ENCODE measurements around the gene CHIT1. TPM values are rescaled to one million over a fixed set of nuclear protein-coding genes. Genes with fewer than 3 reads are reported as not detected.

Gene CHIT1
- total and polyA plus RNA-seq, 2 experiments from 2014 or later, result 0.07 to 0.47 TPM

DNA sequence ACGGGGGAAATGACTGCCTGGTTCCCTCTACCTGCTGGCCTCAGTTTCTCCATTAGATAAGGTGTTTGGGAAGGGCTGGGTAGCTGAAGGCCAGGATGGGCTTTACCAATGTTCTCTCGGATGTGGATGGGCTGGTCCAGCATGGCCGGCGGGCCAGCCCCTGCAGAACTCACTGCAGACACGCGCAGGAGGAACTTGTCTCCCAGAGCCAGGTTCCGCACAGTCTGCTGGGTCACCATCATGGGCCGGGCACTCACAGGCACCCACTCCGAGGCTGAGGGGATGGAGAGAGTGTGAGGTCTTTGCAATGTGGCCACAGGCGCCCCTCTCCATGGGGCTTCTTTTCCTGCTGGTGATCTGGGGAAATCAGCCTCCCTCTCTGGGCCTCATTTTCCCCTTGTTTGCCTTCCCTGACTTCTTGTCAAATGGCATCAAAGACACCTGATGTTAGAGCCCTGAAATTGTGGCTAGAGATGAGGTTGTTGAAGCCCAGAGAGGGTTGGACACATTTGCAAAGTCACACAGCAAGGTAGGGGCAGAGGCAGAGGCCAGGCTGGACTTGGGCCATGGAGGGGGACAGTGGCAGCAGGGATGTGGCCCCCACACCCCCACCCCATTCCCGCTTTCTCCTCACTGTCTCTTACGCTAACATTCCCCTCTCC lies 55.0 kb downstream of the CHIT1 start (continued):
- TF ChIP-seq, protein P1, sequence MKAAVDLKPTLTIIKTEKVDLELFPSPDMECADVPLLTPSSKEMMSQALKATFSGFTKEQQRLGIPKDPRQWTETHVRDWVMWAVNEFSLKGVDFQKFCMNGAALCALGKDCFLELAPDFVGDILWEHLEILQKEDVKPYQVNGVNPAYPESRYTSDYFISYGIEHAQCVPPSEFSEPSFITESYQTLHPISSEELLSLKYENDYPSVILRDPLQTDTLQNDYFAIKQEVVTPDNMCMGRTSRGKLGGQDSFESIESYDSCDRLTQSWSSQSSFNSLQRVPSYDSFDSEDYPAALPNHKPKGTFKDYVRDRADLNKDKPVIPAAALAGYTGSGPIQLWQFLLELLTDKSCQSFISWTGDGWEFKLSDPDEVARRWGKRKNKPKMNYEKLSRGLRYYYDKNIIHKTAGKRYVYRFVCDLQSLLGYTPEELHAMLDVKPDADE (IDR thresholded peaks at IDR 0.05), result no peak
- no peak for TF ChIP-seq CREB1 (CRISPR knock-in tag; IDR thresholded peaks at IDR 0.05; ENCODE audit: low read depth)
- TF ChIP-seq, protein P2, sequence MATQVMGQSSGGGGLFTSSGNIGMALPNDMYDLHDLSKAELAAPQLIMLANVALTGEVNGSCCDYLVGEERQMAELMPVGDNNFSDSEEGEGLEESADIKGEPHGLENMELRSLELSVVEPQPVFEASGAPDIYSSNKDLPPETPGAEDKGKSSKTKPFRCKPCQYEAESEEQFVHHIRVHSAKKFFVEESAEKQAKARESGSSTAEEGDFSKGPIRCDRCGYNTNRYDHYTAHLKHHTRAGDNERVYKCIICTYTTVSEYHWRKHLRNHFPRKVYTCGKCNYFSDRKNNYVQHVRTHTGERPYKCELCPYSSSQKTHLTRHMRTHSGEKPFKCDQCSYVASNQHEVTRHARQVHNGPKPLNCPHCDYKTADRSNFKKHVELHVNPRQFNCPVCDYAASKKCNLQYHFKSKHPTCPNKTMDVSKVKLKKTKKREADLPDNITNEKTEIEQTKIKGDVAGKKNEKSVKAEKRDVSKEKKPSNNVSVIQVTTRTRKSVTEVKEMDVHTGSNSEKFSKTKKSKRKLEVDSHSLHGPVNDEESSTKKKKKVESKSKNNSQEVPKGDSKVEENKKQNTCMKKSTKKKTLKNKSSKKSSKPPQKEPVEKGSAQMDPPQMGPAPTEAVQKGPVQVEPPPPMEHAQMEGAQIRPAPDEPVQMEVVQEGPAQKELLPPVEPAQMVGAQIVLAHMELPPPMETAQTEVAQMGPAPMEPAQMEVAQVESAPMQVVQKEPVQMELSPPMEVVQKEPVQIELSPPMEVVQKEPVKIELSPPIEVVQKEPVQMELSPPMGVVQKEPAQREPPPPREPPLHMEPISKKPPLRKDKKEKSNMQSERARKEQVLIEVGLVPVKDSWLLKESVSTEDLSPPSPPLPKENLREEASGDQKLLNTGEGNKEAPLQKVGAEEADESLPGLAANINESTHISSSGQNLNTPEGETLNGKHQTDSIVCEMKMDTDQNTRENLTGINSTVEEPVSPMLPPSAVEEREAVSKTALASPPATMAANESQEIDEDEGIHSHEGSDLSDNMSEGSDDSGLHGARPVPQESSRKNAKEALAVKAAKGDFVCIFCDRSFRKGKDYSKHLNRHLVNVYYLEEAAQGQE (IDR thresholded peaks at IDR 0.05; ENCODE audit: unreplicated experiment), result no peak
- TF ChIP-seq NANOG (IDR thresholded peaks at IDR 0.05; ENCODE audit: borderline replicate concordance), result no peak

DNA sequence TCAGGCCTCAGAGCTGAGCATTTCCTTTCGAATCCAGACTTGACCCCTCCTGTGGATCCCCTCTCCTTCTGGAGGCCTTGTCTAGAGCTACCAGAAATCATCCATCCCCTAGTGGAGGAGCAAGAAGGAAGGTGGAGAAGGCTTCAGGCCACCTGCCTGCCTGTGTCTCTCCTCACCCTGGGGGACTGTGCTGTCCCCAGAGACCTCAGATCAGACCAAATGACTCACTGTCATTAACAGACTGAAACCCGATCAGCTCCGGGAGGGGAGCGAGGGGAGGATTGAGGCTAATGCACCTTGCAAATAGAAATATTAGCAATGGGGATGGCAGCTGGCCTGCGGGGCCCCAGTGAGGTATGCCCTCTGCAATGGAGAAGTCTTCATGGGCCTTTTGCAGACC lies 55.9 kb downstream of the CHIT1 start:
- H3K27ac Mint-ChIP-seq, result no peak overlapping the region
- ATAC-seq, result no peak
- no peaks in the 10 kb centered on the region for H3K9me3 Mint-ChIP-seq
- no peak for TF ChIP-seq ZNF114 (CRISPR knock-in tag; IDR thresholded peaks at IDR 0.05)
- TF ChIP-seq ZNF331 (CRISPR knock-in tag; IDR thresholded peaks at IDR 0.05; ENCODE audit: low read depth), result no peak
- TF ChIP-seq JUNB (IDR thresholded peaks at IDR 0.05; ENCODE audit: unreplicated experiment), result no peak
- TF ChIP-seq NANOG (IDR thresholded peaks at IDR 0.05; ENCODE audit: borderline replicate concordance), result no peak
- TF ChIP-seq, protein P1 (IDR thresholded peaks at IDR 0.05), result no peak
- no peak for TF ChIP-seq POLR2AphosphoS5 (IDR thresholded peaks at IDR 0.05; ENCODE audit: low read depth)
- no peak for TF ChIP-seq ZNF462 (CRISPR knock-in tag; IDR thresholded peaks at IDR 0.05)

More for the DNA sequence above, 55.9 kb downstream of the CHIT1 start:
- peaks cover 13% of the 10 kb centered on the region for H3K4me1 Mint-ChIP-seq
- Histone ChIP-seq H3K27me3 (ENCODE audit: insufficient read depth) (no peaks in the 10 kb centered on the region), H3K4me1 (ENCODE audit: insufficient read depth) (no peaks in the 10 kb centered on the region; the same call in 1 of the 2 replicates), H2AFZ (no peak overlapping the region), H3K27ac (ENCODE audit: low read depth) (no peak overlapping the region), H3K4me2 (no peak overlapping the region), H3K79me2 (replicated peaks; ENCODE audit: insufficient read depth) (no peaks in the 10 kb centered on the region), H3K9me2 (ENCODE audit: insufficient read depth) (no peaks in the 10 kb centered on the region), H3F3A (replicated peaks; ENCODE audit: low read depth) (no peaks in the 10 kb centered on the region), H4K20me1 (replicated peaks; ENCODE audit: insufficient read depth) (no peaks in the 10 kb centered on the region), H3K36me3 (ENCODE audit: insufficient read depth) (no peaks in the 10 kb centered on the region), H3K4me3 (no peak overlapping the region)
- no peak overlapping the region for H3K4me3 Mint-ChIP-seq
- no peaks in the 10 kb centered on the region for H3K36me3 Mint-ChIP-seq (ENCODE audit: low read depth)
- H3K27me3 Mint-ChIP-seq (ENCODE audit: insufficient read depth, low read depth, poor library complexity), result peaks cover 16% of the 10 kb centered on the region
- no peak for DNase-seq (ENCODE audit: low spot score)
